WERI-Rb-1 (cell line): ENCODE measurements around the gene NDUFB7.

ENCODE experiments used
- DNase-seq: peaks from one replicate; pipeline ENCODE4 v3.0.0-alpha.2; 2020
- H3K27ac ChIP-seq: fragments of 250-450 bp; sonication (Bioruptor Pico); 2 replicates; pipeline ENCODE4 v1.5.1; 2020; ENCODE audit warnings: mild to moderate bottlenecking, moderate library complexity
- H3K27me3 ChIP-seq: fragments of 250-450 bp; sonication (Bioruptor Pico); 2 replicates; pipeline ENCODE4 v1.5.1; 2021; ENCODE audit warnings: mild to moderate bottlenecking, low read depth, moderate library complexity; ENCODE audit not compliant: insufficient read depth, severe bottlenecking
- H3K36me3 ChIP-seq: fragments of 250-450 bp; sonication (Bioruptor Pico); 2 replicates; pipeline ENCODE4 v1.5.1; 2020; ENCODE audit warnings: mild to moderate bottlenecking, moderate library complexity
- H3K4me3 ChIP-seq: 2 replicates; pipeline ENCODE4 v1.5.1; 2011; ENCODE audit warnings: low read depth, mild to moderate bottlenecking, control low read depth, low read length
- H3K9me3 ChIP-seq: fragments of 250-450 bp; sonication (Bioruptor Pico); 2 replicates; pipeline ENCODE4 v1.5.1; 2021; ENCODE audit warnings: mild to moderate bottlenecking, moderate library complexity; ENCODE audit not compliant: severe bottlenecking
- CTCF ChIP-seq: IDR thresholded peaks from 2 replicates; pipeline ENCODE4 v1.5.1; 2011; ENCODE audit warnings: low read depth, mild to moderate bottlenecking, control low read depth, inconsistent platforms, low read length

The NDUFB7 gene

GRCh38 chr19:14519245-14519859 is 52.5 kb downstream of the NDUFB7 start:
- Histone ChIP-seq H3K36me3 (peaks cover 27% of the 10 kb centered on the region), H3K27ac (peak overlapping the region; percentile 82), H3K9me3 (no peaks in the 10 kb centered on the region), H3K27me3 (no peaks in the 10 kb centered on the region), H3K4me3 (peak overlapping the region; percentile 43; the same call in 1 of the 2 replicates)
- no peak for DNase-seq
- no peak for TF ChIP-seq CTCF

GRCh38 chr19:14517840-14518505 is 53.9 kb downstream of the NDUFB7 start, which contains the start of gene DNAJB1:
Gene DNAJB1, minus strand, starts transcription at chr19:14518397. Its CDS starts 48 bp downstream, at chr19:14518349.
- peak within 1 kb of the TSS; percentile 66 for H3K4me3 ChIP-seq
- no peaks in the 10 kb centered on the region for H3K9me3 ChIP-seq
- no peaks in the 10 kb centered on the region for H3K27me3 ChIP-seq
- peaks cover 39% of the 10 kb centered on the region for H3K36me3 ChIP-seq
- peak within 1 kb of the TSS; percentile 95 for H3K27ac ChIP-seq
- no peak for TF ChIP-seq CTCF
- peak; percentile 57 for DNase-seq

GRCh38 chr19:14517446-14517839 is 54.4 kb downstream of the NDUFB7 start:
- no peaks in the 10 kb centered on the region for H3K27me3 ChIP-seq
- H3K9me3 ChIP-seq = no peaks in the 10 kb centered on the region
- no peak for TF ChIP-seq CTCF
- peak overlapping the region; percentile 95 for H3K27ac ChIP-seq
- peaks cover 40% of the 10 kb centered on the region for H3K36me3 ChIP-seq
- H3K4me3 ChIP-seq = peak overlapping the region; percentile 66
- no peak for DNase-seq

GRCh38 chr19:14516746-14517438 is 55.0 kb downstream of the NDUFB7 start:
- no peak for TF ChIP-seq CTCF
- no peaks in the 10 kb centered on the region for H3K27me3 ChIP-seq
- no peak overlapping the region; the same call in 1 of the 2 replicates for H3K27ac ChIP-seq
- peaks cover 40% of the 10 kb centered on the region for H3K36me3 ChIP-seq
- no peaks in the 10 kb centered on the region for H3K9me3 ChIP-seq
- DNase-seq = no peak
- H3K4me3 ChIP-seq = peak overlapping the region; percentile 66
